ENCODE results near the gene BMP10. TPM values are rescaled to one million over a fixed set of nuclear protein-coding genes. Genes with fewer than 3 reads are reported as not detected.

The BMP10 gene
- total and polyA plus RNA-seq, 2 of the 8 experiments (the other 6 are each of a cell fraction or from before 2014, with no cell fraction given), result not detected

DNA sequence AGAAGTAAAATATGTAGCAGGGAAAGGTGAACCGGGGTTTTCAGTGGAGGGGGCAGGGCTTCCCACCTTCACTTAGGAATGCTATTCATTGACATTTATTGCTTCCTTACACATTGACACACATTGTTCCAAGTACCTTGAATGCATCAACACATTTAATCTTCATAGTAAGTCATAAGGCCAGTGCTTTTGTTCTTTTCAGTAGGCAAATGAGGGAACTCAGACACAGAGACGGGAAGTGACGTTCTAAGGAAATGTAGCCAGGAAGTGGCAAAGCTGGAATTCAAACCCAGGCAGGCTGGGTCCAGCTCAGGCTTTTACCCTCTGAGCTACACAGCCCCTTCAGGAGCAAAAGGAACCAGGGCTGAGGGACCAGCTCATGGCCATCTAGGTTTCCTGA is 20.7 kb downstream of the BMP10 start (continued):
- no peak for TF ChIP-seq CTBP2 (IDR thresholded peaks at IDR 0.05; ENCODE audit: borderline replicate concordance, insufficient read depth, insufficient read length, low read length)
- no peak for TF ChIP-seq CEBPB (IDR thresholded peaks at IDR 0.05; ENCODE audit: low read depth, low read length)
- TF ChIP-seq TBP (IDR thresholded peaks at IDR 0.05; ENCODE audit: low read depth, low read length), result no peak
- no peak for TF ChIP-seq RAD21 (IDR thresholded peaks at IDR 0.05 in 1 of 2, conservative IDR thresholded peaks at IDR 0.05 in 1 of 2; ENCODE audit: low read depth in 2 of 2, low read length in 2 of 2)
